DOHH2 (cell line): ENCODE measurements around the gene KRT85.

Experiments used
- H3F3A ChIP-seq: fragments of 200-600 bp; sonication (generic), shearing (Covaris generic); 2 replicates; pipeline ENCODE4 v1.6.0; 2016; ENCODE audit warnings: antibody characterized with exemption, mild to moderate bottlenecking; ENCODE audit not compliant: control insufficient read depth, insufficient read depth
- H3K27ac ChIP-seq: fragments of 200-600 bp; sonication (generic); 2 replicates; pipeline ENCODE4 v1.5.1; 2014; ENCODE audit warnings: low read depth, mild to moderate bottlenecking, low read length, moderate library complexity
- H3K27me3 ChIP-seq: fragments of 200-600 bp; sonication (generic); 2 replicates; pipeline ENCODE4 v1.6.1; 2014; ENCODE audit warnings: mild to moderate bottlenecking, low read length, mixed read lengths; ENCODE audit not compliant: control insufficient read depth
- H3K36me3 ChIP-seq: fragments of 200-600 bp; sonication (generic); 2 replicates; pipeline ENCODE4 v1.6.1; 2014; ENCODE audit warnings: mild to moderate bottlenecking, low read length, moderate library complexity, mixed read lengths; ENCODE audit not compliant: control insufficient read depth
- H3K4me1 ChIP-seq: fragments of 200-600 bp; sonication (generic); 2 replicates; pipeline ENCODE4 v1.6.1; 2014; ENCODE audit warnings: mild to moderate bottlenecking, low read length, mixed read lengths; ENCODE audit not compliant: control insufficient read depth
- H3K4me2 ChIP-seq: fragments of 200-600 bp; sonication (generic); 2 replicates; pipeline ENCODE4 v1.6.0; 2014; ENCODE audit warnings: mild to moderate bottlenecking, low read length, moderate library complexity
- H3K4me3 ChIP-seq: fragments of 200-600 bp; sonication (generic); 2 replicates; pipeline ENCODE4 v1.5.1; 2014; ENCODE audit warnings: mild to moderate bottlenecking, low read length, mixed read lengths
- H3K79me2 ChIP-seq: fragments of 200-600 bp; sonication (generic); 2 replicates; pipeline ENCODE4 v1.6.1; 2014; ENCODE audit warnings: mild to moderate bottlenecking, low read length, mixed read lengths; ENCODE audit not compliant: control insufficient read depth
- H3K9me2 ChIP-seq: fragments of 200-600 bp; sonication (generic); replicated peaks from 2 replicates; pipeline ENCODE4 v1.6.1; 2014; ENCODE audit warnings: mild to moderate bottlenecking, low read length, mixed read lengths; ENCODE audit not compliant: control insufficient read depth
- H3K9me3 ChIP-seq: fragments of 200-600 bp; sonication (generic); 2 replicates; pipeline ENCODE4 v1.6.1; 2014; ENCODE audit warnings: antibody characterized with exemption, low read length, mixed read lengths; ENCODE audit not compliant: control insufficient read depth, insufficient read depth
- H4K20me1 ChIP-seq: fragments of 200-600 bp; sonication (generic); 2 replicates; pipeline ENCODE4 v1.6.0; 2014; ENCODE audit warnings: low read depth, mild to moderate bottlenecking, antibody characterized with exemption, low read length, moderate library complexity; ENCODE audit not compliant: control insufficient read depth, insufficient read depth
- EZH2phosphoT487 ChIP-seq: fragments of 200-600 bp; sonication (generic); IDR thresholded peaks from 2 replicates; pipeline ENCODE4 v1.6.1; 2017; ENCODE audit warnings: borderline replicate concordance, mild to moderate bottlenecking, antibody characterized with exemption, low read length, moderate library complexity, mixed read lengths
- TF ChIP-seq, protein P1 (sequence below): fragments of 200-600 bp; sonication (generic); IDR thresholded peaks from one replicate; pipeline ENCODE4 v1.5.1; 2014; ENCODE audit warnings: antibody characterized with exemption, mild to moderate bottlenecking, low read depth, low read length; ENCODE audit not compliant: poor library complexity, severe bottlenecking

KRT85 gene

GRCh38 chr12:52324153-52324444, 43.2 kb downstream of the KRT85 start:
- Histone ChIP-seq H3K79me2 (no peaks in the 10 kb centered on the region), H3K9me3 (no peaks in the 10 kb centered on the region), H3F3A (no peaks in the 10 kb centered on the region), H3K27me3 (peaks cover 17% of the 10 kb centered on the region; the same call in 1 of the 2 replicates), H3K27ac (no peak overlapping the region), H3K4me2 (no peak overlapping the region), H3K9me2 (no peaks in the 10 kb centered on the region), H4K20me1 (no peaks in the 10 kb centered on the region), H3K4me3 (no peak overlapping the region), H3K36me3 (no peaks in the 10 kb centered on the region), H3K4me1 (no peaks in the 10 kb centered on the region)
- no peak for TF ChIP-seq EZH2phosphoT487
- TF ChIP-seq, protein P1, sequence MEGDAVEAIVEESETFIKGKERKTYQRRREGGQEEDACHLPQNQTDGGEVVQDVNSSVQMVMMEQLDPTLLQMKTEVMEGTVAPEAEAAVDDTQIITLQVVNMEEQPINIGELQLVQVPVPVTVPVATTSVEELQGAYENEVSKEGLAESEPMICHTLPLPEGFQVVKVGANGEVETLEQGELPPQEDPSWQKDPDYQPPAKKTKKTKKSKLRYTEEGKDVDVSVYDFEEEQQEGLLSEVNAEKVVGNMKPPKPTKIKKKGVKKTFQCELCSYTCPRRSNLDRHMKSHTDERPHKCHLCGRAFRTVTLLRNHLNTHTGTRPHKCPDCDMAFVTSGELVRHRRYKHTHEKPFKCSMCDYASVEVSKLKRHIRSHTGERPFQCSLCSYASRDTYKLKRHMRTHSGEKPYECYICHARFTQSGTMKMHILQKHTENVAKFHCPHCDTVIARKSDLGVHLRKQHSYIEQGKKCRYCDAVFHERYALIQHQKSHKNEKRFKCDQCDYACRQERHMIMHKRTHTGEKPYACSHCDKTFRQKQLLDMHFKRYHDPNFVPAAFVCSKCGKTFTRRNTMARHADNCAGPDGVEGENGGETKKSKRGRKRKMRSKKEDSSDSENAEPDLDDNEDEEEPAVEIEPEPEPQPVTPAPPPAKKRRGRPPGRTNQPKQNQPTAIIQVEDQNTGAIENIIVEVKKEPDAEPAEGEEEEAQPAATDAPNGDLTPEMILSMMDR, result no peak

DNA sequence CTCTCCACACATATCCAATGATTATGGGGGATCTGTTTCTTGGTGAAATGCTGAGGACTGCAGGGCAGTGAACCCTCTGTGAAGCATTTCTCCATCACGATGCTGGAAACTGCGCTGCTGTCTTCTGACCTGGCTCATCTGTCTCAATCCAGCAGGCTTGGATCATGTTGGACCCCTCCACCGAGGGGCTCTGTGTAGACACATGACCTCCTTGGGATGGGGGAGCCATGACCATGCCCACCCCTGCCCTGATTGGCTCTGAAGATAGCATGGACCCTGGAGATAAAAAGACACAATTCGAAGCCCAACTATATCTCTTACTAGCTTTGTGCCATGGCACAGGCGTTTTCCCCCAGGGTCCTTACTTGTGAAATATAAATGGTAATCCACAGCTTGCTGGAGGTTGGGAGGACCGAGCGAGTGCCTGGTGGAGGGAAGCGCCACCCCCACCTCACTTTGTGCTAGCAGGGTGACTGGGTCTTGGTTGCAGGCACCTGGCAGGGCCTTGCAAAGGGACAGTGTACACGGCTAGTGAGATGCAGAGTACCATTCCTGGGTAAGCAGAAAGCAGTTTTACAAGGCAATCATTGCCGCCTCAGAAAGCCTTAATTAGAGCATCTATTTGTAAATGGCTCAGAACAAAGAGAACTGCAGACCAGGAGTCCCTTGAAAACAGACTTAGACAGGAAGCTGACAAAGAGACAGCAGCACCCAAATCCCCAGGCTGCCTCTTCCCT, 43.7 kb downstream of the KRT85 start:
- H3K4me1 ChIP-seq, result no peaks in the 10 kb centered on the region
- no peaks in the 10 kb centered on the region for H3K9me2 ChIP-seq
- peaks cover 13% of the 10 kb centered on the region; the same call in 1 of the 2 replicates for H3K27me3 ChIP-seq
- TF ChIP-seq, protein P1, result no peak
- TF ChIP-seq EZH2phosphoT487, result no peak
- H3K9me3 ChIP-seq, result no peaks in the 10 kb centered on the region
- no peak overlapping the region for H3K4me3 ChIP-seq
- H4K20me1 ChIP-seq, result no peaks in the 10 kb centered on the region
- no peaks in the 10 kb centered on the region for H3K36me3 ChIP-seq
- H3F3A ChIP-seq, result no peaks in the 10 kb centered on the region
- H3K27ac ChIP-seq, result no peak overlapping the region
- H3K79me2 ChIP-seq, result no peaks in the 10 kb centered on the region
- no peak overlapping the region for H3K4me2 ChIP-seq

DNA sequence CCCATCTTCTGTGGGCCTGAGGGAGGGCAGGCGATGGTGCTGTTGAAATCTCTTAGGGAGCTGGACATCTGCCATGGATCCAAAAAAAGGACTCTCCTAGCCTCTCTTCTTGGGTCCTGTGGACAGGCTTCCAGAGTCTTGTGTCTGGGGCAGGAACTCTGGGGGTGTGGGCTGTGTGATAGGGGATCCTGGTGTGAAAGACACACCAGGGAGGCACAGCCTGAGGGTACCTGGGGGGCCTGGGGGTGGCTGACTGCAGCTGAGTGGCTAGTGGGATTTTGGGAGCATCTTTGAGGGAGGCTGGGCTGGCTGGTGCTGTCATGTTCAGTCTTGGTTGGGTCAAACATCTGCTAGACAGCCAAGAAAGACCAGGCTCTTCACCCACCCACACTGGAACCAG, 44.3 kb downstream of the KRT85 start:
- Histone ChIP-seq H3K9me2 (no peaks in the 10 kb centered on the region), H3K4me3 (no peak overlapping the region), H3K4me1 (no peaks in the 10 kb centered on the region), H3K27ac (no peak overlapping the region), H3K79me2 (no peaks in the 10 kb centered on the region), H3F3A (no peaks in the 10 kb centered on the region), H3K36me3 (no peaks in the 10 kb centered on the region), H3K27me3 (peaks cover 13% of the 10 kb centered on the region; the same call in 1 of the 2 replicates), H3K4me2 (no peak overlapping the region), H3K9me3 (no peaks in the 10 kb centered on the region), H4K20me1 (no peaks in the 10 kb centered on the region)
- TF ChIP-seq, protein P1, result no peak
- TF ChIP-seq EZH2phosphoT487, result no peak
